ENCODE results near the gene LILRB5. TPM values are rescaled to one million over a fixed set of nuclear protein-coding genes. Genes with fewer than 3 reads are reported as not detected.

LILRB5 gene
- total RNA-seq, 1 experiment from 2014 or later = 0.07 TPM

DNA sequence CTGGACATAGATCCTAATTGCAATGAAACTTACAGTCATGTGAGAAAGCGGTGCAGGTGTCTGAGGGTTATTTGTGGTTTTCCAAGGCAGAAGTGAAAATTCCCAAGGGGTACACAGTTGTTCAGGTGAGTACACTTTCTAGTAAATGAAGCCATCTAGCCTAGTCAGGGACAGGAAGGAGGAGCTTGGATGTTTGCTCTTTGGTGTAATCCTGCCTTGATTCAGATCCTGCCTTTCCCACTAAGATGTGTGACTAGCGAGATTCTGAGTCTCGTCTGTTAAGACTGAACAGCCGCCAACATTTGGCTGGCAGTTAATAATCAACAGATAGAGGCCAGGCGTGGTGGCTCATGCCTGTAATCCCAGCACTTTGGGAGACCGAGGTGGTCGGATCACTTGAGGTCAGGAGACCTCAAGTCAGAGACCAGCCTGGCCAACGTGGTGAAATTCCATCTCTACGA is 53.9 kb downstream of the LILRB5 start:
- TF ChIP-seq, protein P1, sequence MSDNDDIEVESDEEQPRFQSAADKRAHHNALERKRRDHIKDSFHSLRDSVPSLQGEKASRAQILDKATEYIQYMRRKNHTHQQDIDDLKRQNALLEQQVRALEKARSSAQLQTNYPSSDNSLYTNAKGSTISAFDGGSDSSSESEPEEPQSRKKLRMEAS (CRISPR knock-in tag; IDR thresholded peaks at IDR 0.05) = no peak
- TF ChIP-seq EMX1 (CRISPR knock-in tag; IDR thresholded peaks at IDR 0.05) = 0 out of 2 replicates have a peak, but pooled peaks have one; percentile 19
- Mint-ChIP-seq H3K27ac (peak overlapping the region; percentile 100), H3K4me3 (peak overlapping the region; percentile 100), H3K9me3 (no peaks in the 10 kb centered on the region), H3K27me3 (ENCODE audit: low read depth) (no peaks in the 10 kb centered on the region), H3K36me3 (peaks cover 76% of the 10 kb centered on the region), H3K4me1 (peaks cover 68% of the 10 kb centered on the region)
- POLR2A ChIA-PET = no interaction called here
- DNase-seq (ENCODE audit: low spot score) (no peak), ATAC-seq (no peak)
- CTCF ChIA-PET = interaction anchor here (1.9 kb wide), 1 partner anchor 63 kb away, joined by 6 read pairs; no protein-coding TSS in a partner anchor

DNA sequence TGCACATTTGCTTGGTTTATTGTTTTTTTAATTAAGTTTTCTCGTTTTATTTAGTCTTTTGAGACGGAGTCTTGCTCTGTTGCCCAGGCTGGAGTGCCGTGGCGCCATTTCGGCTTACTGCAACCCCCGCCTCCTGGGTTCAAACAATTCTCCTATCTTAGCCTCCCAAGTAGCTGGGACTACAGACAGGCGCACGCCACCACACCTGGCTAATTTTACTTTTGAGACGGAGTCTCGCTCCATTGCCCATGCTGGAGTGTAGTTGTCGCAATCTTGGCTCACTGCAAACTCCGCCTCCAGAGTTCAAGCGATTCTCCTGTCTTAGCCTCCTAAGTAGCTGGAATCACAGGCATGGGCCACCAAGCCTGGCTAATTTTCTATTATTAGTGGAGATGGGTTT is 55.1 kb downstream of the LILRB5 start:
- ATAC-seq = no peak
- no peak for DNase-seq (ENCODE audit: low spot score)
- Mint-ChIP-seq H3K4me1 (peaks cover 58% of the 10 kb centered on the region), H3K27me3 (ENCODE audit: low read depth) (no peaks in the 10 kb centered on the region), H3K4me3 (peak overlapping the region; percentile 100), H3K36me3 (peaks cover 64% of the 10 kb centered on the region), H3K9me3 (no peaks in the 10 kb centered on the region), H3K27ac (peak overlapping the region; percentile 100)
- ChIA-PET POLR2A (interaction anchor here (3.0 kb wide), 1 partner anchor 12 kb away, joined by 25 read pairs; the partner anchor contains the start of genes MBOAT7 and TSEN34), CTCF (interaction anchor here (0.9 to 1.9 kb wide), 2 partner anchors 11 to 64 kb away, joined by 4 to 6 read pairs; partner anchors contain the start of gene TSEN34)
- TF ChIP-seq ZNF121 (CRISPR knock-in tag; IDR thresholded peaks at IDR 0.05) = peak; percentile 58; the same call in 1 of the 2 replicates
- no peak for TF ChIP-seq RORB (CRISPR knock-in tag; IDR thresholded peaks at IDR 0.05)

DNA sequence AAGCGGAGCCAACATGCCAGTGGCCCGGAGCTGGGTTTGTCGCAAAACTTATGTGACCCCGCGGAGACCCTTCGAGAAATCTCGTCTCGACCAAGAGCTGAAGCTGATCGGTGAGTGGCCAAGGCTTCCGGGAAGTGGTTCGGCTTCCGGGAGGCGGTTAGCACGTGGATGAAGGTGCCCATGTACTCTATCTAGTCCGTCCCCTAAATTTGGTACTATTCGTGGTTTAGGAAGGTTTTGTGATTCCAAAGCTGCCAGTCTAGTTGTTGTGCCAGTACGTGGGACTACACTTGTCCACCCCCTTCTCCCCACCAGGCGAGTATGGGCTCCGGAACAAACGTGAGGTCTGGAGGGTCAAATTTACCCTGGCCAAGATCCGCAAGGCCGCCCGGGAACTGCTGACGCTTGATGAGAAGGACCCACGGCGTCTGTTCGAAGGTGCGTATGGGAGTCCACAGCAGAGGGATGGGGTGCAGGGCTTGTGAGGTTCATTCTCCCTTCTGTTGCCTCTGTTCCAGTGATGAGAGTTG is 55.8 kb downstream of the LILRB5 start:
- CTCF ChIA-PET = interaction anchor here (0.6 to 0.9 kb wide), 2 partner anchors 10 to 392 kb away, joined by 3 to 4 read pairs; partner anchors contain the start of gene TSEN34
- DNase-seq (ENCODE audit: low spot score) = no peak
- H3K9me3 Mint-ChIP-seq = no peaks in the 10 kb centered on the region
- peaks cover 53% of the 10 kb centered on the region for H3K4me1 Mint-ChIP-seq
- H3K27ac Mint-ChIP-seq = peak overlapping the region; percentile 100
- peaks cover 57% of the 10 kb centered on the region for H3K36me3 Mint-ChIP-seq
- H3K27me3 Mint-ChIP-seq (ENCODE audit: low read depth) = no peaks in the 10 kb centered on the region
- POLR2A ChIA-PET = interaction anchor here (0.6 to 3.0 kb wide), 4 partner anchors 11 to 1439 kb away, joined by 3 to 25 read pairs (median 3); partner anchors contain the start of genes MBOAT7 and TSEN34
- peak overlapping the region; percentile 100 for H3K4me3 Mint-ChIP-seq
- no peak for TF ChIP-seq KAT7 (CRISPR knock-in tag; IDR thresholded peaks at IDR 0.05; ENCODE audit: borderline replicate concordance)
- TF ChIP-seq ZBTB21 (CRISPR knock-in tag; IDR thresholded peaks at IDR 0.05; ENCODE audit: borderline replicate concordance) = no peak
- no peak for TF ChIP-seq SP1 (CRISPR knock-in tag; conservative IDR thresholded peaks at IDR 0.05)
- TF ChIP-seq ZNF416 (CRISPR knock-in tag; IDR thresholded peaks at IDR 0.05) = no peak
- no peak for TF ChIP-seq FOXP1 (CRISPR knock-in tag; IDR thresholded peaks at IDR 0.05; ENCODE audit: borderline replicate concordance)
- no peak for TF ChIP-seq HMGA2 (CRISPR knock-in tag; IDR thresholded peaks at IDR 0.05)
- TF ChIP-seq NR1H2 (CRISPR knock-in tag; IDR thresholded peaks at IDR 0.05) = no peak
- TF ChIP-seq, protein P2, sequence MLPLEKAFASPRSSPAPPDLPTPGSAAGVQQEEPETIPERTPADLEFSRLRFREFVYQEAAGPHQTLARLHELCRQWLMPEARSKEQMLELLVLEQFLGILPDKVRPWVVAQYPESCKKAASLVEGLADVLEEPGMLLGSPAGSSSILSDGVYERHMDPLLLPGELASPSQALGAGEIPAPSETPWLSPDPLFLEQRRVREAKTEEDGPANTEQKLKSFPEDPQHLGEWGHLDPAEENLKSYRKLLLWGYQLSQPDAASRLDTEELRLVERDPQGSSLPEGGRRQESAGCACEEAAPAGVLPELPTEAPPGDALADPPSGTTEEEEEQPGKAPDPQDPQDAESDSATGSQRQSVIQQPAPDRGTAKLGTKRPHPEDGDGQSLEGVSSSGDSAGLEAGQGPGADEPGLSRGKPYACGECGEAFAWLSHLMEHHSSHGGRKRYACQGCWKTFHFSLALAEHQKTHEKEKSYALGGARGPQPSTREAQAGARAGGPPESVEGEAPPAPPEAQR (CRISPR knock-in tag; IDR thresholded peaks at IDR 0.05) = no peak
- TF ChIP-seq MYBL2 (CRISPR knock-in tag; IDR thresholded peaks at IDR 0.05) = peak; percentile 53; the same call in 1 of the 2 replicates
- no peak for TF ChIP-seq NFYB (CRISPR knock-in tag; conservative IDR thresholded peaks at IDR 0.05; ENCODE audit: low read depth)
- no peak for TF ChIP-seq ETV6 (CRISPR knock-in tag; IDR thresholded peaks at IDR 0.05)
- no peak for TF ChIP-seq ZNF219 (CRISPR knock-in tag; IDR thresholded peaks at IDR 0.05; ENCODE audit: borderline replicate concordance)
- TF ChIP-seq, protein P1 (CRISPR knock-in tag; IDR thresholded peaks at IDR 0.05) = no peak
- TF ChIP-seq ZNF317 (CRISPR knock-in tag; IDR thresholded peaks at IDR 0.05; ENCODE audit: borderline replicate concordance, low read depth) = no peak
- TF ChIP-seq, protein P3, sequence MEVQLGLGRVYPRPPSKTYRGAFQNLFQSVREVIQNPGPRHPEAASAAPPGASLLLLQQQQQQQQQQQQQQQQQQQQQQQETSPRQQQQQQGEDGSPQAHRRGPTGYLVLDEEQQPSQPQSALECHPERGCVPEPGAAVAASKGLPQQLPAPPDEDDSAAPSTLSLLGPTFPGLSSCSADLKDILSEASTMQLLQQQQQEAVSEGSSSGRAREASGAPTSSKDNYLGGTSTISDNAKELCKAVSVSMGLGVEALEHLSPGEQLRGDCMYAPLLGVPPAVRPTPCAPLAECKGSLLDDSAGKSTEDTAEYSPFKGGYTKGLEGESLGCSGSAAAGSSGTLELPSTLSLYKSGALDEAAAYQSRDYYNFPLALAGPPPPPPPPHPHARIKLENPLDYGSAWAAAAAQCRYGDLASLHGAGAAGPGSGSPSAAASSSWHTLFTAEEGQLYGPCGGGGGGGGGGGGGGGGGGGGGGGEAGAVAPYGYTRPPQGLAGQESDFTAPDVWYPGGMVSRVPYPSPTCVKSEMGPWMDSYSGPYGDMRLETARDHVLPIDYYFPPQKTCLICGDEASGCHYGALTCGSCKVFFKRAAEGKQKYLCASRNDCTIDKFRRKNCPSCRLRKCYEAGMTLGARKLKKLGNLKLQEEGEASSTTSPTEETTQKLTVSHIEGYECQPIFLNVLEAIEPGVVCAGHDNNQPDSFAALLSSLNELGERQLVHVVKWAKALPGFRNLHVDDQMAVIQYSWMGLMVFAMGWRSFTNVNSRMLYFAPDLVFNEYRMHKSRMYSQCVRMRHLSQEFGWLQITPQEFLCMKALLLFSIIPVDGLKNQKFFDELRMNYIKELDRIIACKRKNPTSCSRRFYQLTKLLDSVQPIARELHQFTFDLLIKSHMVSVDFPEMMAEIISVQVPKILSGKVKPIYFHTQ (CRISPR knock-in tag; IDR thresholded peaks at IDR 0.05) = no peak
- TF ChIP-seq, protein P4, sequence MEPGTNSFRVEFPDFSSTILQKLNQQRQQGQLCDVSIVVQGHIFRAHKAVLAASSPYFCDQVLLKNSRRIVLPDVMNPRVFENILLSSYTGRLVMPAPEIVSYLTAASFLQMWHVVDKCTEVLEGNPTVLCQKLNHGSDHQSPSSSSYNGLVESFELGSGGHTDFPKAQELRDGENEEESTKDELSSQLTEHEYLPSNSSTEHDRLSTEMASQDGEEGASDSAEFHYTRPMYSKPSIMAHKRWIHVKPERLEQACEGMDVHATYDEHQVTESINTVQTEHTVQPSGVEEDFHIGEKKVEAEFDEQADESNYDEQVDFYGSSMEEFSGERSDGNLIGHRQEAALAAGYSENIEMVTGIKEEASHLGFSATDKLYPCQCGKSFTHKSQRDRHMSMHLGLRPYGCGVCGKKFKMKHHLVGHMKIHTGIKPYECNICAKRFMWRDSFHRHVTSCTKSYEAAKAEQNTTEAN (CRISPR knock-in tag; IDR thresholded peaks at IDR 0.05) = 0 out of 2 replicates have a peak, but pooled peaks have one; percentile 26
- no peak for ATAC-seq
